SU-DHL-6 (cell line): ENCODE results near the gene PHLPP2.

Experiments
- H2AFZ ChIP-seq: fragments of 200-600 bp; sonication (generic); 2 replicates; pipeline ENCODE4 v1.6.1; 2014; ENCODE audit warnings: low read depth, mild to moderate bottlenecking, moderate library complexity, mixed read lengths, antibody characterized with exemption, low read length; ENCODE audit not compliant: severe bottlenecking
- H3F3A ChIP-seq: fragments of 200-600 bp; shearing (Covaris generic); 2 replicates; pipeline ENCODE4 v1.6.0; 2016; ENCODE audit warnings: antibody characterized with exemption, mild to moderate bottlenecking; ENCODE audit not compliant: insufficient read depth
- H3K27ac ChIP-seq: fragments of 200-600 bp; sonication (generic); 2 replicates; pipeline ENCODE4 v1.5.1; 2016; ENCODE audit warnings: low read depth, mild to moderate bottlenecking, low read length, moderate library complexity, mixed read lengths
- H3K27me3 ChIP-seq: fragments of 200-600 bp; sonication (generic), shearing (Covaris generic); 2 replicates; pipeline ENCODE4 v1.6.0; 2014; ENCODE audit warnings: mild to moderate bottlenecking, low read length
- H3K36me3 ChIP-seq: fragments of 200-600 bp; sonication (generic); 2 replicates; pipeline ENCODE4 v1.6.1; 2014; ENCODE audit warnings: mild to moderate bottlenecking, low read length, mixed read lengths
- H3K4me2 ChIP-seq: fragments of 300-600, 200-600 bp; shearing (Covaris generic), sonication (generic); 2 replicates; pipeline ENCODE4 v1.6.0; 2014; ENCODE audit warnings: low read length, low read depth, mild to moderate bottlenecking; ENCODE audit not compliant: poor library complexity, severe bottlenecking
- H3K4me3 ChIP-seq: fragments of 200-600 bp; sonication (generic); 2 replicates; pipeline ENCODE4 v1.5.1; 2014; ENCODE audit warnings: antibody characterized with exemption, low read length, mild to moderate bottlenecking, mixed read lengths; ENCODE audit not compliant: insufficient read depth, poor library complexity, severe bottlenecking
- H3K79me2 ChIP-seq: fragments of 200-600 bp; sonication (generic); 2 replicates; pipeline ENCODE4 v1.6.1; 2014; ENCODE audit warnings: mild to moderate bottlenecking, low read length, moderate library complexity; ENCODE audit not compliant: insufficient read depth
- H3K9ac ChIP-seq: fragments of 200-600 bp; sonication (generic); 2 replicates; pipeline ENCODE4 v1.7.0; 2014; ENCODE audit warnings: mild to moderate bottlenecking, low read length
- H3K9me2 ChIP-seq: fragments of 200-600 bp; sonication (generic); replicated peaks from 2 replicates; pipeline ENCODE4 v1.6.1; 2014; ENCODE audit warnings: low read length; ENCODE audit not compliant: insufficient read depth
- H3K9me3 ChIP-seq: fragments of 200-600 bp; sonication (generic); 2 replicates; pipeline ENCODE4 v1.6.1; 2014; ENCODE audit warnings: low read length, mixed read lengths; ENCODE audit not compliant: insufficient read depth
- H4K20me1 ChIP-seq: fragments of 200-600 bp; sonication (generic); 2 replicates; pipeline ENCODE4 v1.6.1; 2014; ENCODE audit warnings: low read depth, mild to moderate bottlenecking, antibody characterized with exemption, low read length, moderate library complexity, mixed read lengths
- CTCF ChIP-seq: fragments of 200-600 bp; sonication (generic); IDR thresholded peaks from one replicate; pipeline ENCODE4 v1.5.1; 2017; ENCODE audit warnings: antibody characterized with exemption, mild to moderate bottlenecking, low read length, moderate library complexity; ENCODE audit not compliant: insufficient read depth, poor library complexity, severe bottlenecking
- EZH2phosphoT487 ChIP-seq: fragments of 200-600 bp; sonication (generic), shearing (Covaris generic); conservative IDR thresholded peaks from 2 replicates; pipeline ENCODE4 v1.6.1; 2018; ENCODE audit warnings: mild to moderate bottlenecking, antibody characterized with exemption, low read length, moderate library complexity, mixed read lengths

The PHLPP2 gene

GRCh38 chr16:71647391-71647790 lies 77.1 kb downstream of the PHLPP2 start:
- Histone ChIP-seq H3K4me3 (no peak overlapping the region), H3K36me3 (no peaks in the 10 kb centered on the region), H3K9ac (no peak overlapping the region), H3K27me3 (no peaks in the 10 kb centered on the region), H4K20me1 (no peaks in the 10 kb centered on the region), H2AFZ (no peak overlapping the region), H3K27ac (no peak overlapping the region), H3K79me2 (no peaks in the 10 kb centered on the region), H3F3A (no peaks in the 10 kb centered on the region), H3K9me2 (no peaks in the 10 kb centered on the region), H3K4me2 (no peak overlapping the region), H3K9me3 (no peaks in the 10 kb centered on the region)
- TF ChIP-seq EZH2phosphoT487: no peak
- no peak for TF ChIP-seq CTCF

GRCh38 chr16:71645450-71645849 lies 79.1 kb downstream of the PHLPP2 start:
- Histone ChIP-seq H3K9me3 (no peaks in the 10 kb centered on the region), H3K4me2 (no peak overlapping the region), H2AFZ (no peak overlapping the region), H3K27ac (no peak overlapping the region), H3K27me3 (no peaks in the 10 kb centered on the region), H4K20me1 (no peaks in the 10 kb centered on the region), H3K9me2 (no peaks in the 10 kb centered on the region), H3K9ac (no peak overlapping the region), H3F3A (no peaks in the 10 kb centered on the region), H3K36me3 (no peaks in the 10 kb centered on the region), H3K79me2 (no peaks in the 10 kb centered on the region), H3K4me3 (no peak overlapping the region)
- TF ChIP-seq EZH2phosphoT487 (no peak), CTCF (peak; percentile 38)

- Histone ChIP-seq H4K20me1 (no peaks in the 10 kb centered on the region), H3K4me2 (no peak overlapping the region), H3K27me3 (no peaks in the 10 kb centered on the region), H3K9ac (no peak overlapping the region), H3K4me3 (no peak overlapping the region), H3K36me3 (no peaks in the 10 kb centered on the region), H3K79me2 (no peaks in the 10 kb centered on the region), H3K9me2 (no peaks in the 10 kb centered on the region), H3F3A (no peaks in the 10 kb centered on the region), H3K27ac (no peak overlapping the region), H2AFZ (no peak overlapping the region), H3K9me3 (no peaks in the 10 kb centered on the region)
- TF ChIP-seq CTCF (no peak), EZH2phosphoT487 (no peak)
Observed at GRCh38 chr16:71637398-71637797, 87.1 kb downstream of the PHLPP2 start.
